Endothelial cell of umbilical vein (primary cell): ENCODE results near the gene PCID2.

Experiments
- FOS ChIP-seq: IDR thresholded peaks from 2 replicates; pipeline ENCODE4 v1.6.1; 2011; ENCODE audit warnings: mild to moderate bottlenecking, low read length, moderate library complexity, borderline replicate concordance; ENCODE audit not compliant: insufficient read depth
- POLR2A ChIP-seq: IDR thresholded peaks from 2 replicates; pipeline ENCODE4 v1.6.1; 2012; ENCODE audit warnings: low read depth, mild to moderate bottlenecking, control low read depth, low read length
- POLR2AphosphoS5 ChIP-seq: IDR thresholded peaks from 2 replicates; pipeline ENCODE4 v1.6.1; 2012; ENCODE audit warnings: low read depth, mild to moderate bottlenecking, control low read depth, low read length, moderate library complexity; ENCODE audit not compliant: insufficient read depth
- TF ChIP-seq, protein P1 (sequence below), 2 donors: IDR thresholded peaks; 1 replicate in 1 of 2; 2 replicates in 1 of 2; pipeline ENCODE4 v1.5.1; 2011; ENCODE audit warnings: low read length in 2 of 2, mild to moderate bottlenecking in 2 of 2, moderate library complexity in 2 of 2, control low read depth in 1 of 2, inconsistent platforms in 1 of 2, low read depth in 1 of 2; ENCODE audit not compliant: insufficient read depth in 1 of 2; ENCODE audit errors: extremely low read depth in 1 of 2

DNA sequence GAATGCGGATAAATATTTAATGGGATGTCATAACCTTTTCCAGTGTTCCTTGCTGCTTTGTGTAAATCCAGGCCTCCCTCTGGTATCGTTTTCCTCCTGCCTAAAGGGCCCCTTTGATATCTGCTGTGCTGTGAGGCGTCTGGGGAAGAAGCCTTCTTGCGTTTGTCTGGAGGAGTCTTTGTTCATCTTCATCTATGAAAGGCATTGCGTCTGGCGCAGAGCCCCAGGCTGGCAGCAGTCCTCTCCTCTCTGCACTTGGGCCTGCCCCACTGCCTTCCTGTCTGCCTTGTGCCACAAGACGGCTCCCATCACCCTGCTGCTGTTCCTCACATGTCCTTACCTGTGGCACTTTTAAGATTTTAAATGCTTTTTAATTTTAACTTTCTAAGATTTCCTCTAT is 40.3 kb downstream of the PCID2 start:
- TF ChIP-seq FOS (no peak), POLR2AphosphoS5 (no peak), POLR2A (no peak)
- TF ChIP-seq, protein P1, sequence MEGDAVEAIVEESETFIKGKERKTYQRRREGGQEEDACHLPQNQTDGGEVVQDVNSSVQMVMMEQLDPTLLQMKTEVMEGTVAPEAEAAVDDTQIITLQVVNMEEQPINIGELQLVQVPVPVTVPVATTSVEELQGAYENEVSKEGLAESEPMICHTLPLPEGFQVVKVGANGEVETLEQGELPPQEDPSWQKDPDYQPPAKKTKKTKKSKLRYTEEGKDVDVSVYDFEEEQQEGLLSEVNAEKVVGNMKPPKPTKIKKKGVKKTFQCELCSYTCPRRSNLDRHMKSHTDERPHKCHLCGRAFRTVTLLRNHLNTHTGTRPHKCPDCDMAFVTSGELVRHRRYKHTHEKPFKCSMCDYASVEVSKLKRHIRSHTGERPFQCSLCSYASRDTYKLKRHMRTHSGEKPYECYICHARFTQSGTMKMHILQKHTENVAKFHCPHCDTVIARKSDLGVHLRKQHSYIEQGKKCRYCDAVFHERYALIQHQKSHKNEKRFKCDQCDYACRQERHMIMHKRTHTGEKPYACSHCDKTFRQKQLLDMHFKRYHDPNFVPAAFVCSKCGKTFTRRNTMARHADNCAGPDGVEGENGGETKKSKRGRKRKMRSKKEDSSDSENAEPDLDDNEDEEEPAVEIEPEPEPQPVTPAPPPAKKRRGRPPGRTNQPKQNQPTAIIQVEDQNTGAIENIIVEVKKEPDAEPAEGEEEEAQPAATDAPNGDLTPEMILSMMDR (IDR thresholded peaks at IDR 0.05; ENCODE audit: extremely low read depth in 1 of 2, insufficient read depth in 1 of 2, low read depth in 1 of 2, low read length in 2 of 2): no peak
